CD4-positive, alpha-beta T cell treated with Interleukin-6 for 4 hours (primary cell): Measurements from ENCODE around the gene ZNF32.
"Not testable (repeated sequence)": the region's sequence is repeated elsewhere in the genome, so short reads cannot be mapped to it uniquely, and the experiment has no call there.

Source experiments
- DNase-seq: peaks from one replicate; pipeline ENCODE4 v3.0.0-alpha.2; 2020; ENCODE audit warnings: mixed read lengths

The ZNF32 gene

DNA sequence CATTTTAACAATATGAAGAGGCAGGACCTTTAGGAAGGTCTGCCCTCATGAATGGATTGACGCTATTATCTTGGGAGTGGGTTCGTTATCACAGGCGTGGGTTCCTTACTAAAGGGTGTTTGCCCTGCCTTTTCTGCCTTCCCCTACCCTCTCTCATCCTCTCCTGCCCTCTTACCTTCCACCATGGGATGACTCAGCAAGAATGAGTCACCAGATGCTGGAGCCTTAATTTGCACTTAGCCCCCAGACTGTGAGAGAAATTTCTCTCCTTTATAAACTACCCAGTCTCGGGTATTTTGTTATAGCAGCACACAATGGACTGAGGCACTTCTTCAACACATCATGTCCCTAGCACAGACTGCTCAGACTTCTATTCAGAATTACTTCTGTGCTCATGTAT, 31.4 kb upstream of the ZNF32 start:
- DNase-seq, result no peak

GRCh38 chr10:43679509-43679908, 30.8 kb upstream of the ZNF32 start:
- no peak for DNase-seq

- no peak for DNase-seq
Measured at GRCh38 chr10:43678654-43679053, 30.0 kb upstream of the ZNF32 start.

DNA sequence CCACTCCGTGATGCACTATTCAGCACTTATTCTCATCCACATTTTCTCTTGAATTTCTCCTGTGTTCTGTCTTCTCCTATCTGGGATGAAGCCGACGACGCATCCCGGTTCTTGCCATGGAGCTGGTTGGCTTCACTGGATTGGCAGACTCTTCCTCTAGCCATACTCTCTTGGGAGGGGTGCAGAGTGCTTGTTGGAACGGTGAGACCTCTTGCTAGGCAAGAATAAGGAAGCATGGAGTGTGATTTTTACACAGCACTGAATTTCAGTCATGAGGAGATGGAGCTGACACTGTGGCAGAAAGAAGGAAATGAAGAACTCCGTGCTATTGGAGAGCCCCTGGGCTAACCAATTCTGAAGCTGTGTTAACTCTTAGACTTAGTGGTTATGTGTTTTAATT, 28.2 kb upstream of the ZNF32 start:
- no peak for DNase-seq

GRCh38 chr10:43676331-43676730, 27.6 kb upstream of the ZNF32 start:
- no peak for DNase-seq

DNA sequence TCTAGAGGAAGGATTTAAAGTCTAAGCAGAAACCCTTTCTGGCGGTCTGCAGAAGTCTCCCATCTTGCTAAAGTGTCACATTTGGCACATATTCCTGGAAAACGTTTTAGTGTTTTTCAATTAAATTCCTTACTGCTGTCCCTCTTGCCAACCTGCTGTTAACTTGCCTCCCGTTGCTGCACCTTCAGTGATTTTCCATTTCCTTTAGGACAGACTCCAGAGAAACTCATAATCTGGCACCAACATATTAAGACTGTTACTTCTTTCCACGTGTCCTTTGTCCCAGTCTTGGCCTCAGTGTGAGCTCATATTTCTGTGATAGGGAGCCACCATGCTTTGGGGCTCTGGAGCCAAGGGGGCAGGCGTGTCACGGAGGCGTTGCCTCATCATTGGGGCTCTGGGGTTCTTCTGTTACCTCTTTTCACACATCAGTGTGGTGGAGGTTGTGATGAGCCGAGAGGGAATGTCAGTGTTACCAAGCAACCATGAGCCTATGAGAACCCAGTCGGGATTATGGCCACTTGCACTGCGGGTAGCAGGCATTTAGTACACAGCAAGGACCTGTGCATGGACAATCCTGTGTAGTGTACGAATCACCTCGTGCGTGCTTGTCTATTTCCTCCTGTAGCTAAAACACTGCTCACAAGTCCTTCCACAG, 26.0 kb upstream of the ZNF32 start:
- DNase-seq, result no peak

DNA sequence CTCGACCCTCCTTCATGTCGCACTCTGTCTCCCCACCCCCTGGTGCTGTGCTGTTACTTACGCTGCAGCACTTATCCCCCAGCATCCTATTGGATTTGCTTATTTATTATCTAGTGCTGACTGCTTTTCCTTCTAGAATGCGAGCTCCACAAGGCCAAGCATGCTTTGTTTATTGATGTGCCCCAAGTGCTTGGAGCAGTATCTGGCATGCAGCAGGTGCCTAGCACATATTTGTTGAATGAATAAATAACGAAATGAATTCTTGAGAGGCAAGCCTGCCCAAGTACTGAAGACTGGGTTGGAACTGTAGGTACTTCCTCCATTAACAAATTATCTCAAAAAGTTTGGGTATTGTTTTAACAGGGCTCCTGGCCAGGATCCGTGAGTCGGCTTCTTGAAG, 24.8 kb upstream of the ZNF32 start:
- no peak for DNase-seq

DNA sequence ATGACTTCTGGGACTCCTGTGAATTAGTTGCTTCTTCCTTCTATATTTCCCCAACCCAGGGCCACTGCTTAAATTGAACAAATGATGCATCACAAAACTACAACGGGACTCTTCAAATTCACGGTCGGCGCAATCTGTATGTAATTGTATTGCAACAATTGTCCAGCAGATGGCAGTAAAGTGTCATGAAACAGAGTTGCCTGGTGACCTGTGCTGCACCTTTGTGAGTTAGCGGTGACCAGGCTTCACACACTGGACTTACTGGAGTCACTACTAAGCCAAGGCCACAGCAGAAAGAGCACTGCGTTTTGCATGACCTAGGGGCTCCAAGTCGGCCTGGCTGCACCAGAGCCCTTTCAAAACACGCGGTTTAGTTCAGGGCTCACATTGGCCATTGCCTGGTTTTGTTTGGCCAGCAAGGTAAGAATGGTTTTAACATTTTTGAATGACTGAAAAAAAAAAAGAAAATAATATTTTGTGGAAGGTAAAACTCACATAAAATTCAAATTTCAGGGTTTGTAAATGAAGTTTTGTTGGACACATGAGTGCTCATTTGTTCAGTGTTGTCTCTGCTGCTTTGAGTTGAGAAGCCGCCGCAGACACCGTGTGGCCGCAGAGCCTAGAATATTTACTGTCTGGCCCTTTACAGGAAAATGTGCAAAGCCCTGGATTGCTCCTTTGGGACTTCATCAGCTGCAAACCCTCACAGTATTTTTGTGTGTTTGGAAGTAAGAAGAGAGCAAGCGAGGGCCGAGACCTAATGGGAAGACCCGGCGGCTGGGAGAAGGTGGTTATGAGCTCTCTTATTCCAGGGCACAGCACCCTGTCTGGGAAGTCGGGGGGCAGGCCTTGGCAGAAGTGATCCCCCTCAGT, 23.2 kb upstream of the ZNF32 start:
- peak; percentile 55 for DNase-seq

DNA sequence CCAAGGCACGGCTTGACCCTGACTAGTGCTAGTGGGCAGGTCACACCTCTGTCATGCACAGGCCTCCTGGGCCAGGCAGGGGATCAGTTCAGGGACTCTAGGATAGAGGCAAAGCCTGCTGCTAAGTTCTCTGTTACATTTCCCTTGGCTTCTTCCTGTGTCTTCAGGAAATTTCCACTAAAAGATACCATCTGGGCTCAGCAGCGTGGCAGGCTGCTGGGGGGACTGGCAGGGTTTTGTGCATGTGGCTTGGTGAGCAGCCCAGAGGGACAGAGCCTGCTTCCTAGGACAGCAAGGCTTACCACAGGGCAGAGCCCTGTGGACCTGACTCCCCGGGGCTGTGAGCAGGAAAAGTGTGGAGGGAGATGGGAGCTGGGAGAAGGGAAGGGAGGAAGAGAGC, 20.7 kb upstream of the ZNF32 start:
- DNase-seq, result no peak

DNA sequence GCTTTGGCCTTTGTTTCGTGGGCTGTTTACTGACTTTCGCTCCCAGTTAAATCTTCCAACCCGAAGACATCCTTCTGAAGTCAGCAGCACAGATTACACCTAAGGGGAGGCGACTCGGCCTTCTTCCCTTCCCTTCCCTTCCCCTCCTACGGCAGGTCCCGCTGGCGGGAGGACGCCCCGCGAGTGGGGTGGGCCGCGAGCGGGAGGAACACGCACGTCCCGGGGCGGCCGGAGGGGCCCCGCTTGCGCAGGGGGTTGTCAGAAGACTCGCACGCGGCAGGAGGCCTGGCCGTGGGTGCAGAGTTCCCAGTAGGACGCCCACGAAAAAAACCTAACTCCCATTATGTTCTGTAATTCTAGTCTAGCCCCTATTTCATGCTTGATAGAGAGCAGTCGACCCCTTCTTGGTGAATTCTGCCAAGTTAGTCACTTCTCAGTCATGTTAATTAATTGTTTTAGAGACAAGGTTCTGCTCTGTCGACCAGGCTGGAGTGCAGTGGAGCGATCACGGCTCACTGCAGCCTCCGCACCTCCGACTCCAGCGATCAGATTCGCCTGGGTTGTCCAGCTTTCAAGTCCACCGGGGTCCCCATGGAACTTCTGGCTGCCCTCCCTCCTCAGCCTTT, 19.2 kb upstream of the ZNF32 start:
- DNase-seq, result no peak

DNA sequence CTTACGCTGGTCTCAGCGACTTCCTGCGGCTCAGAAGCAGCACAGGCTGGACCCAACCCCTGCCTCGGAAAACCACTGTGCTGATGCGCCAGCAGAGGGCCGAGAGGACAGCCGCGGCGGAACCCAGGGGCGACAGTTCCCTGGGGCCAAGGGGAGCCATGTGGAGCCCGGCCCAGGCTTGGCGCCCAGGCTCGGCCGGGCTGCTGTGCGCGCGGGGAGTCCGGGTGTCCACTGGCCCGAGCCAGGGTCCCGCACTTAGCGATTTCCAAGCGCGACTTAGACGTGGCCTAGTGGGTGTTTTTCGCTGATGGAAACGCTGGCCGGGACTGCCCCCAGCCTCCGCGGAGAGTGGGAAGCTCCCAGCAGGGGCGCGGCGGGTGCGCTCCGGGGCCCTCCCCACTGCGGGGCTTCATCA, 18.6 kb upstream of the ZNF32 start:
- no peak for DNase-seq

DNA sequence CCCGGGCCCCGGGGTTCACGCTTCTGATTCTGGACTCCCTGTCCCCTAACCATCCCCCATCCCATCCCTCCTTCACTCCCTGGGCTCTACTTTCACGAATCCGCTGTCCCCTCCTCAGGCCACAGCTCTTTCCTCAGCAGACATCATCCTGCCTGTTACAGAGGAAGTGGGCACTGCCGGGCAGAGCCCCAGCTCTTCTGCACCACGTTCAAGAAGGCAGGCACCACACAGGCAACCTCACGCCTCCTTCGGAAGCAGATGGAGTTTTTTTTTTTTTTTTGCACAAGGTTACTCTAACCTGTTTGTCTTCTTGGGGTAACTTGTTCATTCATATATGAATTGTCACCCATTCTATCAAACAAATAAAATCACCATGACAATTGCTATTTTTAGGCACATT, 17.9 kb upstream of the ZNF32 start:
- no peak for DNase-seq

DNA sequence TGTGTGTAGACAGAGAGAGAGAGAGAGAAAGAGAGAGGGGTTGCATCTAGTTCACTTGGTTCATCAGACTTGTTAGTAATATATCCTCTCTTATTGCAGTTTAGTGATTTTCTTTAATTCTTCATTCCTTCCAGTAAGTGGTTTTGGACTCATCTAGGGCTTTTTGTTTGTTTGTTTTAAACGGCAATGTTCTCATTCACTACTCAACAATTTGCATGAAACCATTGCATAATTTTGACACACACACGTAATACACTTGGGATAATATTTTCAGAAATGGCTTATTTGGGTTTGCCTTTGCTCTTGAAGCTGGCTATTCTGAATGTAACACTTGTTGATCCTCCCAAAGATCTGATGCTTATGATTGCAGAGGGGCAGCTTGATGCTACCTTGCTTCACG, 16.4 kb upstream of the ZNF32 start:
- DNase-seq, result no peak

- no peak for DNase-seq
Measured at GRCh38 chr10:43658227-43658626, 9.5 kb upstream of the ZNF32 start.

DNA sequence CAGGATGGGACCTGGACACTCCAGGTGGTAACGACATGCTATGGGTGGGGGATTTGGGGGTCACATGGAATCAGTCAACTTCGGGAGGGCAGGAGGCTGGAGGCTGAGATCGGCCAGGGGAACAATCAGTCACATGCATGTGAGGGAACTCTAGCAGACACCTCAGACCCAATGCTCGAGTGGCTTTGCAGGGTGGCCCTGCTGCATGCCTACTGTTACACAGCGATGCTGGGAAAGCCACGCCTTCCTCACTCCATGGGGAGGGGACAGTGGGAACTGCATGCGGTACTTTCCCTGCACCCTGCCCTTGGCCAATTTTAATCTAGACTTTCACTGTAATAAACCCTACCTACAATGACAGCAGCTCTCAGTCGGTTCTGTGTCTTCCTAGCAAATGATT, 6.6 kb upstream of the ZNF32 start:
- no peak for DNase-seq

DNA sequence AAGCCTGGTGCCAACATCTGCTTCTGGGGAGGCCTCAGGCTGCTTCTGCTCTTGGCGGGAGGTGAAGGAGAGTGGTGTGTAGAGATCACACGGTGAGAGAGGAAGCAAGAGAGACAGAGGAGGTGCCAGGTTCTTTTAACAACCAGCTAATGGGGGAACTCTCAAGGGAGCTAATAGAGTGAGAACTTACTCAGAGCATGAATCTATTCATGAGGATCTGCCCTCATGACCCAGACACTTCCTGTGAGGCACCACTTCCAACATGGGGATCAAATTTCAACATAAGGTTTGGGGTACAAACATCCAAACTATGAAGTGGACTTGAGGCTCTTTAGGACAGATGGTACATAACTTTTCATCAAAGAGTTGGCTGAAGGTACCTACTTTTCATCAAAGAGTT, 5.1 kb upstream of the ZNF32 start:
- DNase-seq, result no peak

DNA sequence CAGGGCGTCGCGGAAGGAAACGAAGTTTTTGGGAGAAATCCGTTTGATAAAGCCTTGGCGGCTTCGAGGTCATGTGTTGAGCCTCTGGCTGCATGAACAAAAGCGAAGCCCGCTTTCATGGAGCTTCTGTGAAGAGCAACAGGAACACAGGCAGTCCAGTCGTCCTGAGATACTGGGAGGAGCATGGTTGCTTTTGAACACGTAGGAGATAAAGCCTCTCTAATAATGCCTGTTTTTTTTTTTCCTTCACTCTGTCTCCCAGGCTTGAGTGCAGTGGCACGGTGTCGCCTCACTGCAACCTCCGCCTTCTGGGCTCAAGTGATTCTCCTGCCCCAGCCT, 473 bp upstream of the ZNF32 start:
- no peak for DNase-seq

GRCh38 chr10:43648095-43648397, 635 bp downstream of the ZNF32 start:
- DNase-seq, result no peak

DNA sequence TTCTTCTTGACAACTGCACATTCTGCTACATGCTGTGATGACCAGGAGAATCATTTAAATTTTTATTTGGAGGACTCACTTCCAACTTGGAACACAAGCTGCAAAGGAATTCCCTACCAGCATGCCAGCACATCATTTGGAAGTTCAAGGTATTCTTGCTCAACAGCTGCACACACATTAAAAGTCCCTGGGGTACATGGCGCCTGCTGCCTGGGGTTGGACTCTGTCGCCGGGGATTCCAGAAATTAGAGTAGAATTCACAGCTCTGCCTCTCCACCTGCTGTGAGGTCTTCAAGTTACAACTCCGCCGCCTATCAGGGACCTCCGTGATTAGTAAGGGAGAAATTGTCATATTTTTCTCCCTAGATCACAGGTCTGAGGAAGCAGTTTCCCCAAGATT, 1.1 kb downstream of the ZNF32 start:
- no peak for DNase-seq

GRCh38 chr10:43645866-43646265, 2.8 kb downstream of the ZNF32 start:
- DNase-seq, result no peak

GRCh38 chr10:43644252-43644651, 4.4 kb downstream of the ZNF32 start:
- no peak for DNase-seq

GRCh38 chr10:43640603-43641002, 8.1 kb downstream of the ZNF32 start:
- no peak for DNase-seq

DNA sequence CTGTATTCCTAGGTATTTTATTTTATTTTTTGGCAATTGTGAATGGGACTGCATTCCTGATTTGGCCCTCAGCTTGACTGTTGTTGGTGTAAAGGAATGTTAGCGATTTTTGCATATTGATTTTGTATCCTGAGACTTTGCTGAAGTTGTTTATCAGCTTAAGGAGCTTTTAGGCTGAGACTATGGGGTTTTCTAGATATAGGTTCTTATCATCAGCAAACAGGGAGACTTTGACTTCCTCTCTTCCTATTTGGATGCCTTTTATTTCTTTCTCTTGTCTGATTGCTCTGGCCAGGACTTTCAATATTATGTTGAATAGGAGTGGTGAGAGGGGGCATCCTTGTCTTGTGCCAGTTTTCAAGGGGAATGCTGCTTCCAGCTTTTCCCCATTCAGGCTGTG, 12.9 kb downstream of the ZNF32 start:
- not testable (repeated sequence) for DNase-seq

GRCh38 chr10:43628956-43629355, 19.7 kb downstream of the ZNF32 start:
- no peak for DNase-seq

DNA sequence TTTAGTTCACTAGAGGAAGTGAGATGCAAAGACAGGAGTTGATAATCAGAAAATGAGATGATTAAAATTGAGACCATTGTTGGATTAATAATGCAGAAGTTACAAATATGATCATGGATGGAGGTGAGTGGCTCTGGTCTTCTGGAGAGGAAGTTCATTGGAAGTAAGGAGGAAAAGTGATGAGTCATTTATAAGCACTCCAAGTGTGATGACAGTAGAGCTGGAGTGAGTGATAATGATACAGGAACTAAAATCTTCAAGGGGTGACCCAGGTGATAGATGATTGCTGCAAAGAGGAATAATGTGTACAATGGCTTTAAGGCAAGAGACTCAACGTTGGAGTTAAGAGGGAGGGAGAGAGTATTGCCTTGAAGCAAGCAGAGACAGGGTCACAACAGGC, 20.7 kb downstream of the ZNF32 start:
- DNase-seq, result no peak
